Transverse colon (tissue), 4 donors: ENCODE measurements around the gene LMO2. TPM values are rescaled to one million over a fixed set of nuclear protein-coding genes. Genes with fewer than 3 reads are reported as not detected.

ENCODE experiments used
- DNase-seq: peaks from one replicate; pipeline ENCODE4 v3.0.0-alpha.2; 2019
- H3K27ac ChIP-seq, 4 donors: fragments of 200-600 bp; sonication (generic); 2 replicates each; pipeline ENCODE4 v1.5.1; 2016 to 2018; ENCODE audit warnings: inconsistent platforms in 4 of 4
- H3K27me3 ChIP-seq: fragments of 200-600 bp; sonication (generic); 2 replicates; pipeline ENCODE4 v1.5.1; 2017; ENCODE audit warnings: inconsistent platforms
- H3K36me3 ChIP-seq, 4 donors: fragments of 200-600 bp; sonication (generic); 2 replicates each; pipeline ENCODE4 v1.5.1; 2017 to 2019; ENCODE audit warnings: inconsistent platforms in 4 of 4
- H3K4me1 ChIP-seq, 4 donors: fragments of 200-600 bp; sonication (generic); 2 replicates each; pipeline ENCODE4 v1.5.1; 2017 to 2020; ENCODE audit warnings: inconsistent platforms in 4 of 4
- H3K4me3 ChIP-seq, 4 donors: fragments of 200-600 bp; sonication (generic); 1 replicate in 1 of 4; 2 replicates in 3 of 4; pipeline versions ENCODE4 v1.5.1 to v1.6.1; 2017 to 2019; ENCODE audit warnings: inconsistent platforms in 4 of 4
- H3K9me3 ChIP-seq, 2 donors: fragments of 200-600 bp; sonication (generic); 2 replicates each; pipeline ENCODE4 v1.5.1; 2017 to 2019; ENCODE audit warnings: inconsistent platforms in 2 of 2
- CTCF ChIP-seq, 5 experiments: fragments of 200-600 bp in 3 of 5; fragments of 450-650 bp in 2 of 5; sonication (generic) in 3 of 5; IDR thresholded peaks; 1 replicate in 2 of 5; 2 replicates in 3 of 5; pipeline ENCODE4 v1.5.1; 2016 to 2017; ENCODE audit warnings: antibody characterized with exemption in 5 of 5, inconsistent platforms in 3 of 5, mild to moderate bottlenecking in 2 of 5, moderate library complexity in 1 of 5
- EP300 ChIP-seq: sonication (generic); formaldehyde crosslinking; IDR thresholded peaks from one replicate; pipeline ENCODE4 v1.6.1; 2017; ENCODE audit warnings: antibody characterized with exemption, low read depth
- POLR2A ChIP-seq: fragments of 450-650 bp; IDR thresholded peaks from one replicate; pipeline ENCODE4 v1.6.1; 2016; ENCODE audit warnings: antibody characterized with exemption, mild to moderate bottlenecking, moderate library complexity
- POLR2AphosphoS5 ChIP-seq, 3 donors: sonication (generic); formaldehyde crosslinking; IDR thresholded peaks; one replicate each; pipeline ENCODE4 v1.6.1; 2016; ENCODE audit warnings: antibody characterized with exemption in 3 of 3
- WGBS, 2 donors: methylation state at CpG; one replicate each; pipeline ENCODE4 v1.1.5; 2018; ENCODE audit warnings: low coverage in 1 of 2; 5-methylcytosine and 5-hydroxymethylcytosine counted together
- in situ Hi-C, 4 donors: fragments of 200-750 bp; cut with MboI; loops; one replicate each; pipeline versions ENCODE4 v1.15.0 to v1.15.1; 2017; ENCODE audit warnings: low sequenced_read_pairs in 3 of 4, low pct_ligation_motif_present in 1 of 4, low pct_unique_long_range_greater_than_20kb in 1 of 4
- intact Hi-C: fragments of 100-400 bp; cut with DNase I; formaldehyde crosslinking; loops from one replicate; pipeline ENCODE4 v1.15.1; 2023; ENCODE audit warnings: low total_unique reads
- total RNA-seq, 4 donors: library from RNA; depleted of rRNA; stranded (reverse); fragments of >200 nt; gene quantifications; one replicate each; pipeline ENCODE4 v1.1.0, GENCODE V29; 2016

The LMO2 gene
- total RNA-seq, 4 donors from 2014 or later, result 1.4 to 18.0 (median 4.0) TPM

- no peak overlapping the region for H3K27ac ChIP-seq
- peaks cover 0 to 3% (median 0%) of the 10 kb centered on the region in 4 donors for H3K4me1 ChIP-seq
- no peak for DNase-seq
- peaks cover 0 to 4% of the 10 kb centered on the region in 2 donors for H3K9me3 ChIP-seq
- in situ Hi-C loops (no loop called here), intact Hi-C loops (no loop called here)
- no peak overlapping the region for H3K4me3 ChIP-seq
- H3K27me3 ChIP-seq, result no peaks in the 10 kb centered on the region
- no peaks in the 10 kb centered on the region for H3K36me3 ChIP-seq
- TF ChIP-seq POLR2AphosphoS5 (IDR thresholded peaks at IDR 0.05), result no peak
- TF ChIP-seq CTCF (IDR thresholded peaks at IDR 0.05), result no peak
- TF ChIP-seq EP300, result no peak
- TF ChIP-seq POLR2A, result no peak
These were observed 24.9 kb upstream of the LMO2 start for GRCh38 chr11:33916736-33917135.

GRCh38 chr11:33915526-33915925 lies 23.6 kb upstream of the LMO2 start:
- intact Hi-C loops (no loop called here), in situ Hi-C loops (no loop called here)
- Histone ChIP-seq H3K4me1 (peaks cover 0 to 3% (median 0%) of the 10 kb centered on the region in 4 donors), H3K9me3 (peaks cover 0 to 4% of the 10 kb centered on the region in 2 donors), H3K4me3 (no peak overlapping the region), H3K36me3 (no peaks in the 10 kb centered on the region), H3K27ac (no peak overlapping the region), H3K27me3 (no peaks in the 10 kb centered on the region)
- WGBS, 2 donors, result 80 to 87% methylated on average over 1 to 5 of the region's 5 CpGs
- no peak for DNase-seq
- TF ChIP-seq CTCF (IDR thresholded peaks at IDR 0.05) (no peak), POLR2A (no peak), POLR2AphosphoS5 (IDR thresholded peaks at IDR 0.05) (no peak), EP300 (no peak)

GRCh38 chr11:33913991-33914390 lies 22.1 kb upstream of the LMO2 start:
- no peak for TF ChIP-seq EP300
- no peak for TF ChIP-seq POLR2AphosphoS5 (IDR thresholded peaks at IDR 0.05)
- TF ChIP-seq POLR2A, result no peak
- no peak for TF ChIP-seq CTCF (IDR thresholded peaks at IDR 0.05)
- in situ Hi-C loops, result no loop called here

GRCh38 chr11:33912405-33913361 lies 20.8 kb upstream of the LMO2 start:
- intact Hi-C loops, result no loop called here
- peak overlapping the region in 1 of 4 donors; percentile 38 for H3K27ac ChIP-seq
- no peaks in the 10 kb centered on the region for H3K36me3 ChIP-seq
- DNase-seq, result no peak
- WGBS, 2 donors, result 51 to 53% methylated on average over 7 to 12 of the region's 12 CpGs
- H3K9me3 ChIP-seq, result peaks cover 0 to 4% of the 10 kb centered on the region in 2 donors
- peaks cover 0 to 3% (median 0%) of the 10 kb centered on the region in 4 donors for H3K4me1 ChIP-seq
- H3K4me3 ChIP-seq, result no peak overlapping the region
- H3K27me3 ChIP-seq, result no peaks in the 10 kb centered on the region
- in situ Hi-C loops, result no loop called here
- no peak for TF ChIP-seq EP300

More at GRCh38 chr11:33913991-33914390, 22.1 kb upstream of the LMO2 start:
- intact Hi-C loops, result no loop called here
- no peak for DNase-seq
- Histone ChIP-seq H3K36me3 (no peaks in the 10 kb centered on the region), H3K27me3 (no peaks in the 10 kb centered on the region), H3K27ac (no peak overlapping the region), H3K9me3 (peaks cover 0 to 4% of the 10 kb centered on the region in 2 donors), H3K4me3 (no peak overlapping the region), H3K4me1 (peaks cover 0 to 3% (median 0%) of the 10 kb centered on the region in 4 donors)
- 79 to 88% methylated on average over 2 of the region's 2 CpGs for WGBS, 2 donors
